ENCODE data around the gene FGF12. TPM values are rescaled to one million over a fixed set of nuclear protein-coding genes. Genes with fewer than 3 reads are reported as not detected.

The FGF12 gene
- total and polyA plus RNA-seq, 3 experiments from 2014 or later: not detected

GRCh38 chr3:192710366-192710765 is 17.0 kb downstream of the FGF12 start:
- Histone ChIP-seq H3K27me3 (ENCODE audit: insufficient read depth, low read length, poor library complexity, severe bottlenecking) (no peaks in the 10 kb centered on the region), H3K4me3 (ENCODE audit: low read length) (no peak overlapping the region), H3K4me1 (ENCODE audit: insufficient read depth, low read length) (no peaks in the 10 kb centered on the region), H3K9me3 (ENCODE audit: low read length) (no peaks in the 10 kb centered on the region), H3K36me3 (ENCODE audit: insufficient read depth, low read length) (no peaks in the 10 kb centered on the region), H3K27ac (ENCODE audit: low read depth, low read length) (no peak overlapping the region)
- Mint-ChIP-seq H3K27me3 (peaks cover 0 to 3% of the 10 kb centered on the region in 2 donors), H3K36me3 (no peaks in the 10 kb centered on the region), H3K27ac (no peak overlapping the region), H3K4me3 (no peak overlapping the region), H3K9me3 (peaks cover 2 to 8% (median 4%) of the 10 kb centered on the region in 5 donors), H3K4me1 (no peaks in the 10 kb centered on the region)
- no peak for DNase-seq
- ChIA-PET CTCF (no interaction called here), POLR2A (no interaction called here)

GRCh38 chr3:192706272-192706671 is 21.1 kb downstream of the FGF12 start:
- CTCF ChIA-PET: no interaction called here
- POLR2A ChIA-PET: no interaction called here
- no peak overlapping the region for H3K4me3 ChIP-seq (ENCODE audit: low read length)

GRCh38 chr3:192700885-192701284 is 26.5 kb downstream of the FGF12 start:
- H3K27ac Mint-ChIP-seq: no peak overlapping the region
- H3K4me1 Mint-ChIP-seq: no peaks in the 10 kb centered on the region
- Histone ChIP-seq H3K27ac (ENCODE audit: low read depth, low read length) (no peak overlapping the region), H3K4me1 (ENCODE audit: insufficient read depth, low read length) (no peaks in the 10 kb centered on the region), H3K9me3 (ENCODE audit: low read length) (no peaks in the 10 kb centered on the region), H3K36me3 (ENCODE audit: insufficient read depth, low read length) (no peaks in the 10 kb centered on the region), H3K4me3 (ENCODE audit: low read length) (no peak overlapping the region), H3K27me3 (ENCODE audit: insufficient read depth, low read length, poor library complexity, severe bottlenecking) (no peaks in the 10 kb centered on the region)
- H3K27me3 Mint-ChIP-seq: no peaks in the 10 kb centered on the region
- ChIA-PET CTCF (no interaction called here), POLR2A (no interaction called here)
- no peak for DNase-seq
- no peaks in the 10 kb centered on the region for H3K36me3 Mint-ChIP-seq
- H3K4me3 Mint-ChIP-seq: no peak overlapping the region
- H3K9me3 Mint-ChIP-seq: peaks cover 0 to 5% (median 0%) of the 10 kb centered on the region in 5 donors

More at GRCh38 chr3:192706272-192706671, 21.1 kb downstream of the FGF12 start:
- Histone ChIP-seq H3K9me3 (ENCODE audit: low read length) (no peaks in the 10 kb centered on the region), H3K4me1 (ENCODE audit: insufficient read depth, low read length) (no peaks in the 10 kb centered on the region), H3K27me3 (ENCODE audit: insufficient read depth, low read length, poor library complexity, severe bottlenecking) (no peaks in the 10 kb centered on the region), H3K36me3 (ENCODE audit: insufficient read depth, low read length) (no peaks in the 10 kb centered on the region), H3K27ac (ENCODE audit: low read depth, low read length) (no peak overlapping the region)
- DNase-seq: no peak
- Mint-ChIP-seq H3K36me3 (no peaks in the 10 kb centered on the region), H3K27ac (no peak overlapping the region), H3K27me3 (peaks cover 0 to 3% of the 10 kb centered on the region in 2 donors), H3K9me3 (peaks cover 2 to 8% (median 4%) of the 10 kb centered on the region in 5 donors), H3K4me1 (no peaks in the 10 kb centered on the region), H3K4me3 (no peak overlapping the region)

GRCh38 chr3:192696943-192697587 is 30.3 kb downstream of the FGF12 start:
- Mint-ChIP-seq H3K4me3 (no peak overlapping the region), H3K27ac (no peak overlapping the region), H3K9me3 (peaks cover 0 to 5% (median 0%) of the 10 kb centered on the region in 5 donors), H3K4me1 (no peaks in the 10 kb centered on the region), H3K27me3 (no peaks in the 10 kb centered on the region), H3K36me3 (no peaks in the 10 kb centered on the region)
- no peaks in the 10 kb centered on the region for H3K36me3 ChIP-seq (ENCODE audit: insufficient read depth, low read length)
- ChIA-PET CTCF (no interaction called here), POLR2A (no interaction called here)
- H3K4me1 ChIP-seq (ENCODE audit: insufficient read depth, low read length): no peaks in the 10 kb centered on the region
- H3K4me3 ChIP-seq (ENCODE audit: low read length): no peak overlapping the region
- no peak overlapping the region for H3K27ac ChIP-seq (ENCODE audit: low read depth, low read length)
- H3K27me3 ChIP-seq (ENCODE audit: insufficient read depth, low read length, poor library complexity, severe bottlenecking): no peaks in the 10 kb centered on the region
- no peak for DNase-seq
- H3K9me3 ChIP-seq (ENCODE audit: low read length): no peaks in the 10 kb centered on the region

GRCh38 chr3:192687488-192688152 is 39.7 kb downstream of the FGF12 start:
- no peak for DNase-seq
- CTCF ChIA-PET: no interaction called here

GRCh38 chr3:192685801-192686200 is 41.5 kb downstream of the FGF12 start:
- H3K4me1 Mint-ChIP-seq: no peaks in the 10 kb centered on the region
- Histone ChIP-seq H3K9me3 (ENCODE audit: low read length) (no peaks in the 10 kb centered on the region), H3K4me1 (ENCODE audit: insufficient read depth, low read length) (no peaks in the 10 kb centered on the region), H3K27me3 (ENCODE audit: insufficient read depth, low read length, poor library complexity, severe bottlenecking) (no peaks in the 10 kb centered on the region), H3K4me3 (ENCODE audit: low read length) (no peak overlapping the region), H3K27ac (ENCODE audit: low read depth, low read length) (no peak overlapping the region), H3K36me3 (ENCODE audit: insufficient read depth, low read length) (no peaks in the 10 kb centered on the region)
- POLR2A ChIA-PET: no interaction called here
- H3K36me3 Mint-ChIP-seq: no peaks in the 10 kb centered on the region
- no peak for DNase-seq
- peaks cover 4 to 15% (median 12%) of the 10 kb centered on the region in 5 donors for H3K9me3 Mint-ChIP-seq
- no peak overlapping the region for H3K4me3 Mint-ChIP-seq
- H3K27me3 Mint-ChIP-seq: no peaks in the 10 kb centered on the region
- H3K27ac Mint-ChIP-seq: no peak overlapping the region
- CTCF ChIA-PET: no interaction called here

More at GRCh38 chr3:192687488-192688152, 39.7 kb downstream of the FGF12 start:
- Mint-ChIP-seq H3K27ac (peak overlapping the region in 1 of 8 donors; percentile 70), H3K9me3 (peaks cover 4 to 19% (median 12%) of the 10 kb centered on the region in 5 donors), H3K36me3 (no peaks in the 10 kb centered on the region), H3K4me1 (no peaks in the 10 kb centered on the region), H3K27me3 (no peaks in the 10 kb centered on the region), H3K4me3 (no peak overlapping the region)
- Histone ChIP-seq H3K4me1 (ENCODE audit: insufficient read depth, low read length) (no peaks in the 10 kb centered on the region), H3K4me3 (ENCODE audit: low read length) (no peak overlapping the region), H3K9me3 (ENCODE audit: low read length) (no peaks in the 10 kb centered on the region), H3K27ac (ENCODE audit: low read depth, low read length) (no peak overlapping the region), H3K27me3 (ENCODE audit: insufficient read depth, low read length, poor library complexity, severe bottlenecking) (no peaks in the 10 kb centered on the region), H3K36me3 (ENCODE audit: insufficient read depth, low read length) (no peaks in the 10 kb centered on the region)
- POLR2A ChIA-PET: no interaction called here

- Histone ChIP-seq H3K4me3 (ENCODE audit: low read length) (no peak overlapping the region), H3K9me3 (ENCODE audit: low read length) (no peaks in the 10 kb centered on the region), H3K4me1 (ENCODE audit: insufficient read depth, low read length) (no peaks in the 10 kb centered on the region), H3K36me3 (ENCODE audit: insufficient read depth, low read length) (no peaks in the 10 kb centered on the region), H3K27ac (ENCODE audit: low read depth, low read length) (no peak overlapping the region), H3K27me3 (ENCODE audit: insufficient read depth, low read length, poor library complexity, severe bottlenecking) (no peaks in the 10 kb centered on the region)
- Mint-ChIP-seq H3K4me3 (no peak overlapping the region), H3K27ac (no peak overlapping the region), H3K9me3 (peaks cover 5 to 15% (median 12%) of the 10 kb centered on the region in 5 donors), H3K36me3 (no peaks in the 10 kb centered on the region), H3K27me3 (no peaks in the 10 kb centered on the region), H3K4me1 (no peaks in the 10 kb centered on the region)
- POLR2A ChIA-PET: no interaction called here
- DNase-seq: no peak
- CTCF ChIA-PET: no interaction called here
These were observed 43.2 kb downstream of the FGF12 start for GRCh38 chr3:192684151-192684550.

GRCh38 chr3:192675958-192676649 is 51.2 kb downstream of the FGF12 start:
- Histone ChIP-seq H3K9me3 (ENCODE audit: low read length) (no peaks in the 10 kb centered on the region), H3K4me3 (ENCODE audit: low read length) (no peak overlapping the region), H3K27me3 (ENCODE audit: insufficient read depth, low read length, poor library complexity, severe bottlenecking) (no peaks in the 10 kb centered on the region), H3K27ac (ENCODE audit: low read depth, low read length) (no peak overlapping the region), H3K4me1 (ENCODE audit: insufficient read depth, low read length) (no peaks in the 10 kb centered on the region), H3K36me3 (ENCODE audit: insufficient read depth, low read length) (no peaks in the 10 kb centered on the region)
- H3K27me3 Mint-ChIP-seq: no peaks in the 10 kb centered on the region
- no peaks in the 10 kb centered on the region for H3K36me3 Mint-ChIP-seq
- ChIA-PET CTCF (no interaction called here), POLR2A (no interaction called here)
- H3K4me1 Mint-ChIP-seq: no peaks in the 10 kb centered on the region
- no peak overlapping the region for H3K27ac Mint-ChIP-seq
- peaks cover 2 to 8% (median 5%) of the 10 kb centered on the region in 5 donors for H3K9me3 Mint-ChIP-seq
- no peak overlapping the region for H3K4me3 Mint-ChIP-seq
- DNase-seq: no peak

Data from CD8-positive, alpha-beta memory T cell (primary cell).